ENCODE data around the gene SHQ1.

SHQ1 gene

DNA sequence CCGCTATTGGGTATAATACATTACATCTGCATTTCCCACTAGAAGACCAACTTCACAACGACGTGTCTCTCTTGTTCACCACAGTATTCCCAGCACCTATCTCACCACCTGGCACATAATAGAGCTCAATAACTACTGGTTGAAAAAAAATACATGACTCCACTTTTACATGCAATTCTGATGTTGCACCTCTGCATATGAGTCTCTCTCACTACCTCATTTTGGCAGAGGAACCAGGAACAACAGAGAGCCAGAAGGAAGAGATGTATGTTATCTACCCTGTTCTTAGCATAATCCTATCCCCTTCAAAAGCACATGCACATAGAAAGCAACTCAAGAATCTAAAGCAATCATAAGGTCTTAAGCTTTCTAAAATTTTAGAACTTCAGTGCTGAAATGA, 61.6 kb downstream of the SHQ1 start:
- POLR2A ChIA-PET, result no interaction called here
- no peak overlapping the region for H3K4me3 ChIP-seq (ENCODE audit: low read depth, low read length)
- TF ChIP-seq, protein P1, sequence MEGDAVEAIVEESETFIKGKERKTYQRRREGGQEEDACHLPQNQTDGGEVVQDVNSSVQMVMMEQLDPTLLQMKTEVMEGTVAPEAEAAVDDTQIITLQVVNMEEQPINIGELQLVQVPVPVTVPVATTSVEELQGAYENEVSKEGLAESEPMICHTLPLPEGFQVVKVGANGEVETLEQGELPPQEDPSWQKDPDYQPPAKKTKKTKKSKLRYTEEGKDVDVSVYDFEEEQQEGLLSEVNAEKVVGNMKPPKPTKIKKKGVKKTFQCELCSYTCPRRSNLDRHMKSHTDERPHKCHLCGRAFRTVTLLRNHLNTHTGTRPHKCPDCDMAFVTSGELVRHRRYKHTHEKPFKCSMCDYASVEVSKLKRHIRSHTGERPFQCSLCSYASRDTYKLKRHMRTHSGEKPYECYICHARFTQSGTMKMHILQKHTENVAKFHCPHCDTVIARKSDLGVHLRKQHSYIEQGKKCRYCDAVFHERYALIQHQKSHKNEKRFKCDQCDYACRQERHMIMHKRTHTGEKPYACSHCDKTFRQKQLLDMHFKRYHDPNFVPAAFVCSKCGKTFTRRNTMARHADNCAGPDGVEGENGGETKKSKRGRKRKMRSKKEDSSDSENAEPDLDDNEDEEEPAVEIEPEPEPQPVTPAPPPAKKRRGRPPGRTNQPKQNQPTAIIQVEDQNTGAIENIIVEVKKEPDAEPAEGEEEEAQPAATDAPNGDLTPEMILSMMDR (IDR thresholded peaks at IDR 0.05; ENCODE audit: insufficient read depth, low read length, missing control alignments), result no peak
- CTCF ChIA-PET, result no interaction called here
- DNase-seq (ENCODE audit: low read depth, low spot score), result no peak

DNA sequence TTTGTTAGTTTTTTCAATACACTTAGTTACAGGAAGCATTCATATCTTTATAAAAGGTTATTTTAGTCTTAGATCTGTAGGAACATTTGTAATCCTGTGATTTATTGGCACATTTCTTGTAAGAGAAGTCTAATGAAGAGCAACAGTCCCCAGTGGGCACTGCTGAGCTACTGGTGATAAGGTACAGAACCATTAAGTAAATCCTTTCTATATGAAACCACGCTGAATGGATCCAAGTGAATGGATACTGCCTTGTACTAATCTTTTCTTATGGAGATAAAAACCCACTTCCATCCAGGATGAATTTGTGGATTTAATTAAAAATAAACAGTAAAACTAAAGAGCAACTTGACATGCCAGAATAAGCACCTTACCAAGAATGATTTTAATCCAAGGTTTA, 64.0 kb downstream of the SHQ1 start:
- TF ChIP-seq, protein P1 (IDR thresholded peaks at IDR 0.05; ENCODE audit: insufficient read depth, low read length, missing control alignments), result no peak
- DNase-seq (ENCODE audit: low read depth, low spot score), result no peak
- no peak overlapping the region for H3K4me3 ChIP-seq (ENCODE audit: low read depth, low read length)
- CTCF ChIA-PET, result no interaction called here
- POLR2A ChIA-PET, result no interaction called here

DNA sequence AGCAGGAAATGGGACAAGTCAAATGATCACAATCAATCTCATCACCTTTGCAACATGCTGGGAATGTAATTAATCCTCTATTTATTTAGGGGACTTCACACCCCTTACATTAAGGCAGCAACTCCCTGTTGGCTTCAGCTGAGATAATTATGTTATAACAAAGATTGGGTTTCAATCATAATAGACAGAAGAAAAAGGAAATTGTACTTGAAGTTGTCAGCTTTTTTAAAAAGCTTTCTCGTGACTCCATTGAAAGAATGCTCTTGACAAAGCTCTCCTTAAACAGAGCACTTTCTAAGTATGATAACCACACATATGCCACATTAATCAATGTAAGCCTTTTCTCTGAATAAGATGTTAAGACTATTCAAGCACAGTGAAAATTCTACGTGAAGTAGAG, 65.7 kb downstream of the SHQ1 start:
- DNase-seq (ENCODE audit: low read depth, low spot score), result no peak
- POLR2A ChIA-PET, result no interaction called here
- CTCF ChIA-PET, result interaction anchor here (0.7 to 1.5 kb wide), 2 partner anchors 42 to 1054 kb away, joined by 3 read pairs; no protein-coding TSS in a partner anchor
- no peak overlapping the region for H3K4me3 ChIP-seq (ENCODE audit: low read depth, low read length)
- TF ChIP-seq, protein P1 (IDR thresholded peaks at IDR 0.05; ENCODE audit: insufficient read depth, low read length, missing control alignments), result no peak

DNA sequence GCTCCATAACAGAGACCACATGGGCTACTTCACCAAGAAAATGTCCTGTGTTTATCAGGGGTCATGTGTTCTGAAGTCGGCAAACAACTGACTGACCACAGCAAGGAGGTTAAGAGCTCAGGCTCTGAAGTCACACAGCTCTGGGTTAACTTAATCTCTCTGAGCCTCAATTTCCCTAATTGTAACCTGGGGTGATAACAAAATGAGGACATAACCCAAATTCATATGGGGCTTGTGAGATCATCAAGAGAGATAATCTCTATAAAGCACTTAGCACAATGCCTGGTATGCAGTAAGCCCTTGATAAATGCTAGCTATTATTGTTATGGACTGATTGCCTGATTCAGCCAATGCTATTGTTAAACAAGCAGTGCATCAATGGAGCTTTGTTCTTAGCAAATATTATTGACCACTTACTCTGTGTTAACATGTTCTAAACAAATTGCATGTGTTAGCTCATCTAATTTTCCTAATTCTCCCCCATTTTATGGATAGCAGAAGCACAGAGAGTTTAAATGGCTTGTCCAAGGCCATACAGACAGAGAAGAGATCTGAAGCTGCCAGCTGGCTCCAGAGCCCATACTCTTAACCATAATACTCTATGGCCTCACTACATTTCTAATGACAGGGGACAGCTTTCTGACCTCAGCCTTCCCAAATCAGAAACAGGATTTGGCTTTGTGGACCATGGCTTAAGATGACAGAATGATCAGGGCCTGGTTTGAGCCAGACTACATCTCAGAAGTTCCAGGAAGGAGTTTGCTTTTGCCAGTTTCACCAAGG, 78.3 kb downstream of the SHQ1 start:
- TF ChIP-seq, protein P1 (IDR thresholded peaks at IDR 0.05; ENCODE audit: insufficient read depth, low read length, missing control alignments), result no peak
- ChIA-PET POLR2A (no interaction called here), CTCF (no interaction called here)
- no peak overlapping the region for H3K4me3 ChIP-seq (ENCODE audit: low read depth, low read length)
- no peak for DNase-seq (ENCODE audit: low read depth, low spot score)

DNA sequence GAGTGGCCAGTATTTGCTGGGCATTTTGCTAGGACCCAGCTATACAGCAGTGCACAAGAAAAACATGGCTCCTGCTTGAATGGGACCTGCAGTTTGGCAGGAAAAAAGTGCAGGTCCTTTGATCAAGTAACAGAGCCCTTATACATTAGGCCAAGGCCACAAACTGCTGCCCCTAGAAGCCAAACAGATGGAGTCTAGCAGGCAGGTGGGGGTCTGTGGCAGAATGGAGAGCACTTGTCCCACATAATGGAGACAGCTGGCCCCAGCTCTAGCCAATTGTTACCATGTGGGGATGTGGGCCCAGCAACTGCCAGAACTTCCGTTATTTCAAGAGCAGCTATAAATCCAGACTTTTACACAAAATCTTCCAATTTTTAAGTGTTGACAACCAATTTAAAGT, 79.3 kb downstream of the SHQ1 start:
- ChIA-PET CTCF (no interaction called here), POLR2A (no interaction called here)
- TF ChIP-seq, protein P1 (IDR thresholded peaks at IDR 0.05; ENCODE audit: insufficient read depth, low read length, missing control alignments), result no peak
- no peak overlapping the region for H3K4me3 ChIP-seq (ENCODE audit: low read depth, low read length)
- DNase-seq (ENCODE audit: low read depth, low spot score), result no peak

DNA sequence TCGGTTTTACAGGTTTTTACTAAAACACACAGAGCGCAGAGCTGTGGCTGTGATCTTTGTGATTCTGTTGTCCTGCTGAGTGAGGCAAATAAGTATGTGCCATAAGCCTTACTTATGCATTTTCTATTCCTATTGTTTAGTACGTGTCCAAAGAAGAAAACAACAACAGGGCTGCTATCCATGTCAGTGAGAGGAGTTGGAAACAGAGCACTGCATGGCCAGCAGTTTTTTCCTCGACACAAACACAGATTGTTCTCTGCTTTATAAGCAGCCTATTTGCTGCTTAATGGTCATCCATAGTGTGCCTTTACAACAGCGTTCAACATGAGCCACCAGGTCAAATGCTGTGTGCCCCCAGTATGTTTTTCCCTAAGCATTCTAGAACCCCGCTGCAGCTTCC, 79.8 kb downstream of the SHQ1 start:
- TF ChIP-seq, protein P1 (IDR thresholded peaks at IDR 0.05; ENCODE audit: insufficient read depth, low read length, missing control alignments), result no peak
- CTCF ChIA-PET, result no interaction called here
- POLR2A ChIA-PET, result no interaction called here
- no peak overlapping the region for H3K4me3 ChIP-seq (ENCODE audit: low read depth, low read length)
- DNase-seq (ENCODE audit: low read depth, low spot score), result no peak
